ENCODE measurements around the gene UTP4.

GRCh38 chr16:69180011-69180338 is 47.5 kb downstream of the UTP4 start:
- TF ChIP-seq CTCF (IDR thresholded peaks at IDR 0.05) = no peak
- no peak for TF ChIP-seq POLR2A (IDR thresholded peaks at IDR 0.05)

Data from lower leg skin (tissue), 3 donors.